ENCODE data around the gene KIF6. TPM values are rescaled to one million over a fixed set of nuclear protein-coding genes. Genes with fewer than 3 reads are reported as not detected.

The KIF6 gene
- total and polyA plus RNA-seq, 11 donors, result 0.06 to 0.77 (median 0.48) TPM

GRCh38 chr6:39553860-39554802, 171.1 kb downstream of the KIF6 start:
- H3K27ac ChIP-seq, result no peak overlapping the region
- H3K4me1 ChIP-seq, result peaks cover 0 to 22% (median 0%) of the 10 kb centered on the region in 12 donors
- H3K27me3 ChIP-seq, result no peaks in the 10 kb centered on the region
- 70 to 78% (median 72%) methylated on average over 11 of the region's 11 CpGs for WGBS, 4 donors
- intact Hi-C loops (cut with DNase I), result loop anchor here in 1 of 10 donors (10.0 kb wide), 1 partner anchor 179 kb away; no protein-coding TSS in a partner anchor
- no peaks in the 10 kb centered on the region for H3K36me3 ChIP-seq
- ATAC-seq (peak; percentile 34 to 63 (median 57)), DNase-seq (peak in 4 of 5 donors; percentile 25 to 43 (median 26))
- TF ChIP-seq POLR2A (IDR thresholded peaks at IDR 0.05) (no peak), CTCF (IDR thresholded peaks at IDR 0.05) (no peak)
- no peaks in the 10 kb centered on the region for H3K9me3 ChIP-seq
- no peak overlapping the region for H3K4me3 ChIP-seq

GRCh38 chr6:39553029-39553428, 172.2 kb downstream of the KIF6 start:
- no peak overlapping the region for H3K27ac ChIP-seq

GRCh38 chr6:39550191-39550590, 175.0 kb downstream of the KIF6 start:
- intact Hi-C loops (cut with DNase I), result loop anchor here in 1 of 10 donors (10.0 kb wide), 1 partner anchor 175 kb away; no protein-coding TSS in a partner anchor
- Histone ChIP-seq H3K36me3 (no peaks in the 10 kb centered on the region), H3K4me1 (peaks cover 0 to 33% (median 2%) of the 10 kb centered on the region in 12 donors), H3K27ac (no peak overlapping the region), H3K27me3 (no peaks in the 10 kb centered on the region), H3K9me3 (no peaks in the 10 kb centered on the region), H3K4me3 (no peak overlapping the region)
- WGBS, 4 donors, result 38 to 74% (median 62%) methylated on average over 2 of the region's 2 CpGs
- TF ChIP-seq POLR2A (IDR thresholded peaks at IDR 0.05) (no peak), CTCF (IDR thresholded peaks at IDR 0.05) (no peak)
- no peak for DNase-seq
- no peak for ATAC-seq

More at GRCh38 chr6:39553029-39553428, 172.2 kb downstream of the KIF6 start:
- H3K4me3 ChIP-seq, result no peak overlapping the region
- TF ChIP-seq POLR2A (IDR thresholded peaks at IDR 0.05) (no peak), CTCF (IDR thresholded peaks at IDR 0.05) (no peak)
- no peak for ATAC-seq
- peaks cover 0 to 22% (median 0%) of the 10 kb centered on the region in 12 donors for H3K4me1 ChIP-seq
- no peak for DNase-seq
- H3K9me3 ChIP-seq, result no peaks in the 10 kb centered on the region
- intact Hi-C loops (cut with DNase I), result loop anchor here in 1 of 10 donors (10.0 kb wide), 1 partner anchor 178 kb away; no protein-coding TSS in a partner anchor
- H3K36me3 ChIP-seq, result no peaks in the 10 kb centered on the region
- no peaks in the 10 kb centered on the region for H3K27me3 ChIP-seq

GRCh38 chr6:39546731-39547130, 178.5 kb downstream of the KIF6 start:
- no peaks in the 10 kb centered on the region for H3K9me3 ChIP-seq
- H3K27me3 ChIP-seq, result no peaks in the 10 kb centered on the region
- H3K4me3 ChIP-seq, result no peak overlapping the region
- peaks cover 0 to 34% (median 3%) of the 10 kb centered on the region in 12 donors for H3K4me1 ChIP-seq
- DNase-seq (no peak), ATAC-seq (peak in 3 of 4 donors; percentile 29 to 61 (median 50))
- WGBS, 4 donors, result 8 to 22% (median 20%) methylated on average over 2 of the region's 2 CpGs
- no peak overlapping the region for H3K27ac ChIP-seq
- no peaks in the 10 kb centered on the region for H3K36me3 ChIP-seq
- TF ChIP-seq CTCF (IDR thresholded peaks at IDR 0.05) (no peak), POLR2A (IDR thresholded peaks at IDR 0.05) (no peak)
- intact Hi-C loops (cut with DNase I), result no loop called here
